HepG2 (cell line): Measurements from ENCODE around the gene PPP1R9B. TPM values are rescaled to one million over a fixed set of nuclear protein-coding genes. Genes with fewer than 3 reads are reported as not detected.

Experiments used
- ATAC-seq: fragments of 200-7000 bp; cut with Tn5 transposase; 3 replicates; pipeline ENCODE4 v1.9.1; 2020; ENCODE audit warnings: mild to moderate bottlenecking, moderate library complexity
- BruUV-seq: library from RNA; stranded (reverse); fragments of 400-500 nt; replicated peaks from 2 replicates; lab custom pipeline; 2021; lab: Mats Ljungman, UMichigan
- CTCF ChIA-PET: fragments of 300-600 bp; formaldehyde crosslinking; extraction: SDS; loops from one replicate; lab custom pipeline; 2021; ENCODE audit warnings: low total read pairs, inconsistent platforms, low intra/inter-chr PET ratio; lab: Yijun Ruan, JAX
- POLR2A ChIA-PET: fragments of 350-600 bp; sonication (Branson Sonifier 250); formaldehyde crosslinking; loops from one replicate; lab custom pipeline; 2020; ENCODE audit warnings: antibody characterized with exemption, inconsistent platforms; lab: Yijun Ruan, JAX
- DNase-seq: peaks from one replicate; pipeline ENCODE4 v3.0.0-alpha.2; 2015; ENCODE audit warnings: low spot score
- FAIRE-seq: peaks from 3 replicates; lab custom pipeline; 2011; peaks lifted over from hg19 to GRCh38; lab: Jason Lieb, UNC
- H2AFZ ChIP-seq: one replicate; pipeline ENCODE4 v1.6.1; 2011; ENCODE audit warnings: low read length, inconsistent platforms
- H3K27ac ChIP-seq: fragments of 300-600 bp; 3 replicates; pipeline ENCODE4 v1.8.0; 2011; ENCODE audit warnings: mixed run types, mild to moderate bottlenecking, mixed read lengths, low read length, inconsistent platforms; ENCODE audit not compliant: insufficient read depth; ENCODE audit errors: extremely low read length
- H3K27me3 ChIP-seq, 2 experiments: fragments of 200-600 bp in 1 of 2; 2 replicates in 1 of 2; 3 replicates in 1 of 2; pipeline versions ENCODE4 v1.6.0 to v1.8.0; 2011; ENCODE audit warnings: low read length in 2 of 2, mild to moderate bottlenecking in 2 of 2, moderate library complexity in 2 of 2, inconsistent platforms in 1 of 2; ENCODE audit not compliant: insufficient read depth in 2 of 2, control insufficient read depth in 1 of 2
- H3K36me3 ChIP-seq, 2 experiments: fragments of 200-600 bp in 1 of 2; replicated peaks in 1 of 2; 2 replicates in 1 of 2; 3 replicates in 1 of 2; pipeline versions ENCODE4 v1.5.1 to v1.8.0; 2011; ENCODE audit warnings: low read length in 2 of 2, inconsistent platforms in 1 of 2; ENCODE audit not compliant: insufficient read depth in 2 of 2, control insufficient read depth in 1 of 2
- H3K4me1 ChIP-seq: 2 replicates; pipeline ENCODE4 v1.5.1; 2012; ENCODE audit warnings: low read length, inconsistent platforms; ENCODE audit not compliant: insufficient read depth
- H3K4me2 ChIP-seq: 2 replicates; pipeline ENCODE4 v1.6.0; 2011; ENCODE audit warnings: low read depth, low read length, inconsistent platforms
- H3K4me3 ChIP-seq, 3 experiments: fragments of 200-600 bp in 1 of 3; sonication (generic), shearing (Covaris generic) in 1 of 3; replicated peaks in 1 of 3; 2 replicates each; pipeline ENCODE4 v1.5.1; 2011 to 2016; ENCODE audit warnings: low read length in 3 of 3, inconsistent platforms in 2 of 3, low read depth in 2 of 3, mild to moderate bottlenecking in 2 of 3, control low read depth in 1 of 3, mixed read lengths in 1 of 3; ENCODE audit not compliant: insufficient read depth in 1 of 3
- H3K79me2 ChIP-seq: one replicate; pipeline ENCODE4 v1.6.1; 2011; ENCODE audit warnings: low read length, inconsistent platforms; ENCODE audit not compliant: insufficient read depth
- H3K9ac ChIP-seq: 2 replicates; pipeline ENCODE4 v1.6.0; 2011; ENCODE audit warnings: mild to moderate bottlenecking, low read depth, low read length, inconsistent platforms; ENCODE audit not compliant: insufficient read depth
- H3K9me3 ChIP-seq: 2 replicates; pipeline ENCODE4 v1.5.1; 2012; ENCODE audit warnings: mild to moderate bottlenecking, low read length
- H4K20me1 ChIP-seq: 2 replicates; pipeline ENCODE4 v1.6.0; 2011; ENCODE audit warnings: inconsistent platforms, mild to moderate bottlenecking, low read length, moderate library complexity; ENCODE audit not compliant: insufficient read depth
- E2F5 ChIP-seq: sonication (generic); formaldehyde crosslinking; conservative IDR thresholded peaks from 2 replicates; pipeline ENCODE4 v1.4.0; 2020; ENCODE audit warnings: missing genetic modification reagents
- ERF ChIP-seq: IDR thresholded peaks from 2 replicates; pipeline ENCODE4 v1.6.1; 2018; ENCODE audit warnings: missing biosample characterization, missing genetic modification reagents
- ETV6 ChIP-seq: sonication (generic); formaldehyde crosslinking; conservative IDR thresholded peaks from 2 replicates; pipeline ENCODE4 v1.4.0; 2020; ENCODE audit warnings: missing genetic modification reagents
- HDAC6 ChIP-seq: fragments of 200-600 bp; sonication (generic); IDR thresholded peaks from 2 replicates; pipeline ENCODE4 v1.7.0; 2017; ENCODE audit warnings: mild to moderate bottlenecking, antibody characterized with exemption, low read length, low read depth
- HOXA9 ChIP-seq: sonication (generic); formaldehyde crosslinking; IDR thresholded peaks from 2 replicates; pipeline ENCODE4 v1.8.1; 2022; ENCODE audit warnings: missing genetic modification reagents, mild to moderate bottlenecking, moderate library complexity, borderline replicate concordance
- IRF9 ChIP-seq: sonication (generic); formaldehyde crosslinking; IDR thresholded peaks from 2 replicates; pipeline ENCODE4 v1.8.0; 2022; ENCODE audit warnings: missing genetic modification reagents, mild to moderate bottlenecking, borderline replicate concordance
- MLLT10 ChIP-seq: sonication (generic); formaldehyde crosslinking; IDR thresholded peaks from 2 replicates; pipeline ENCODE4 v1.4.0; 2020; ENCODE audit warnings: missing genetic modification reagents
- NFRKB ChIP-seq: fragments of 450-650 bp; IDR thresholded peaks from 2 replicates; pipeline ENCODE4 v1.6.1; 2017
- PBX3 ChIP-seq: sonication (generic); formaldehyde crosslinking; IDR thresholded peaks from 2 replicates; pipeline ENCODE4 v1.8.1; 2023; ENCODE audit warnings: missing genetic modification reagents, inconsistent platforms, borderline replicate concordance
- ZEB1 ChIP-seq: IDR thresholded peaks from 2 replicates; pipeline ENCODE4 v1.6.1; 2012; ENCODE audit warnings: mild to moderate bottlenecking, low read depth, inconsistent platforms; ENCODE audit not compliant: insufficient replicate concordance
- ZFP1 ChIP-seq: IDR thresholded peaks from 2 replicates; pipeline ENCODE4 v1.6.1; 2016
- ZKSCAN5 ChIP-seq: sonication (generic); formaldehyde crosslinking; IDR thresholded peaks from 2 replicates; pipeline ENCODE4 v1.5.1; 2020; ENCODE audit warnings: mild to moderate bottlenecking, missing genetic modification reagents
- ZNF280B ChIP-seq: sonication (generic); formaldehyde crosslinking; IDR thresholded peaks from 2 replicates; pipeline ENCODE4 v1.5.0; 2020; ENCODE audit warnings: missing genetic modification reagents, mild to moderate bottlenecking, borderline replicate concordance
- ZNF317 ChIP-seq: sonication (generic); formaldehyde crosslinking; IDR thresholded peaks from 2 replicates; pipeline ENCODE4 v1.5.0; 2020; ENCODE audit warnings: mild to moderate bottlenecking, missing genetic modification reagents
- ZNF460 ChIP-seq: sonication (generic); formaldehyde crosslinking; IDR thresholded peaks from 2 replicates; pipeline ENCODE4 v1.5.1; 2020; ENCODE audit warnings: missing genetic modification reagents, mild to moderate bottlenecking, borderline replicate concordance
- ZNF547 ChIP-seq: sonication (generic); formaldehyde crosslinking; IDR thresholded peaks from 2 replicates; pipeline ENCODE4 v1.5.1; 2020; ENCODE audit warnings: mild to moderate bottlenecking, missing genetic modification reagents
- ZNF558 ChIP-seq: sonication (generic); formaldehyde crosslinking; IDR thresholded peaks from 2 replicates; pipeline ENCODE4 v1.9.0; 2022; ENCODE audit warnings: mild to moderate bottlenecking, missing genetic modification reagents, borderline replicate concordance
- ZNF740 ChIP-seq: sonication (generic); formaldehyde crosslinking; IDR thresholded peaks from 2 replicates; pipeline ENCODE4 v1.4.0; 2020; ENCODE audit warnings: missing genetic modification reagents
- WGBS: methylation state at CpG from one replicate; pipeline ENCODE4 v1.1.6; 2017; ENCODE audit warnings: low lambda C conversion rate; 5-methylcytosine and 5-hydroxymethylcytosine counted together
- in situ Hi-C: cut with HindIII; loops from 2 replicates; pipeline ENCODE4 v1.10.0; 2017; ENCODE audit warnings: low pct_unique_long_range_greater_than_20kb; ENCODE audit not compliant: extremely low pct_ligation_motif_present
- intact Hi-C: fragments of 100-400 bp; cut with micrococcal nuclease; formaldehyde crosslinking; loops from one replicate; pipeline ENCODE4 v1.10.0; 2022; ENCODE audit not compliant: unreplicated experiment
- polyA plus RNA-seq, 8 experiments: library from polyadenylated mRNA; depleted of rRNA in 3 of 8; stranded (reverse) in 7 of 8; unstranded in 1 of 8; fragments of >200 nt; fragmentation: Illumina TruSeq in 4 of 8; extraction: Trizol in 4 of 8; gene quantifications; 2 replicates each; pipeline versions ENCODE4 v1.2.1 to v1.2.3, GENCODE V29; 2011 to 2016; ENCODE audit warnings: low read depth in 4 of 8, missing spikeins in 1 of 8, mixed read lengths in 1 of 8; ENCODE audit not compliant: insufficient read depth in 1 of 8
- total RNA-seq, 5 experiments: library from RNA; depleted of rRNA; stranded (reverse); fragments of >200 nt; fragmentation: Illumina TruSeq; extraction: Trizol; gene quantifications; 2 replicates each; pipeline ENCODE4 v1.2.3, GENCODE V29; 2016; ENCODE audit warnings: low read depth in 1 of 5
- TF ChIP-seq, protein P1 (sequence below): sonication (generic); IDR thresholded peaks from 2 replicates; pipeline ENCODE4 v1.6.1; 2016; ENCODE audit warnings: low read depth, borderline replicate concordance

The PPP1R9B gene
- total and polyA plus RNA-seq, 2 of the 13 experiments (the other 11 are each of a cell fraction or from before 2014, with no cell fraction given) = 9.4 to 15.8 TPM

DNA sequence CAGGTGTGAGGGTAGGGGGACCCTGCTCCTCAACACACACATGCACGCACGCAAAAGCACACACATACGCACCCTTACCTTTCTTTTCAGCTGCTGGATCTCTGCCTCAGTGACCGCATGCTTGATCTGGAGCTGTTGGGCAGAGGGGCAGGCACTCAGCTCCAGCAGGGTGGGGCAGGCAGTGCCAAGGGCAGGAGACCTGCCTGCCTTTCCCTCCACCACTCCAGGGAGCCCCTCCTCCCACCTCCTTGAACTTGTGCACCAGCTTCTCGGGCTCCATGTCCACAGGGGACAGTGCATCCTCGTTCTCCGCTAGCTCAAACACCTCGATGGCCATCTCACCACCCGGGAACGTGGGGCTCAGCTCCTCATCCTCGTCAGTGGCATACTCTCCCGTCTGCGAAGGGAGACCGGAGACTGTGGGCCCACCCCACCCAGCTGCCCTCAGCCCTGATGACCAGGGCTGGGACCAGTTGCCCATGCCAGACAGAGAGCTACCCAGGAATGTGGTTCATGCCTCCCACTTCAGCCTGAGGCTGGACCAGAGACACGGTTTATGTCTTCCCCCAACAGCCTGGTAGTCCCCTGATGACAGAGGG is 11.2 kb downstream of the PPP1R9B start:
- FAIRE-seq (no peak), ATAC-seq (no peak), DNase-seq (no peak)
- CTCF ChIA-PET = interaction anchor here (1.2 to 2.2 kb wide), 4 partner anchors 22 to 158 kb away, joined by 3 to 32 read pairs (median 4); no protein-coding TSS in a partner anchor
- H3K79me2 ChIP-seq = no peaks in the 10 kb centered on the region
- no peak overlapping the region for H3K4me2 ChIP-seq
- no peak overlapping the region for H3K27ac ChIP-seq
- intact Hi-C loops = no loop called here
- peaks cover 8% of the 10 kb centered on the region; the same call in 1 of the 2 replicates for H3K4me1 ChIP-seq
- H3K9ac ChIP-seq = no peak overlapping the region
- BruUV-seq = no TSS peak
- in situ Hi-C loops = no loop called here
- peaks cover 6% of the 10 kb centered on the region; the same call in 1 of the 2 replicates for H4K20me1 ChIP-seq
- POLR2A ChIA-PET = interaction anchor here (1.2 kb wide), 1 partner anchor 45 kb away, joined by 3 read pairs; no protein-coding TSS in a partner anchor
- H2AFZ ChIP-seq = no peak overlapping the region
- WGBS = 88% methylated on average over 15 of the region's 15 CpGs
- no peaks in the 10 kb centered on the region for H3K9me3 ChIP-seq
- H3K36me3 ChIP-seq = peaks cover 55 to 69% of the 10 kb centered on the region in 2 experiments
- H3K27me3 ChIP-seq = no peaks in the 10 kb centered on the region
- no peak overlapping the region for H3K4me3 ChIP-seq
- TF ChIP-seq ERF (CRISPR knock-in tag) (no peak), NFRKB (no peak), ZNF460 (CRISPR knock-in tag) (no peak), ZNF558 (no peak), ZNF547 (CRISPR knock-in tag) (0 out of 2 replicates have a peak, but pooled peaks have one; percentile 57), ZNF280B (CRISPR knock-in tag) (0 out of 2 replicates have a peak, but pooled peaks have one; percentile 29), ETV6 (CRISPR knock-in tag) (no peak), HOXA9 (CRISPR knock-in tag) (no peak), HDAC6 (no peak), MLLT10 (CRISPR knock-in tag) (no peak), PBX3 (CRISPR knock-in tag) (no peak), ZNF317 (CRISPR knock-in tag) (no peak), E2F5 (CRISPR knock-in tag) (0 out of 2 replicates have a peak, but pooled peaks have one; percentile 9), ZFP1 (CRISPR knock-in tag) (no peak), IRF9 (CRISPR knock-in tag) (0 out of 2 replicates have a peak, but pooled peaks have one; percentile 4), ZKSCAN5 (CRISPR knock-in tag) (no peak), ZNF740 (CRISPR knock-in tag) (no peak), ZEB1 (no peak)
- TF ChIP-seq, protein P1, sequence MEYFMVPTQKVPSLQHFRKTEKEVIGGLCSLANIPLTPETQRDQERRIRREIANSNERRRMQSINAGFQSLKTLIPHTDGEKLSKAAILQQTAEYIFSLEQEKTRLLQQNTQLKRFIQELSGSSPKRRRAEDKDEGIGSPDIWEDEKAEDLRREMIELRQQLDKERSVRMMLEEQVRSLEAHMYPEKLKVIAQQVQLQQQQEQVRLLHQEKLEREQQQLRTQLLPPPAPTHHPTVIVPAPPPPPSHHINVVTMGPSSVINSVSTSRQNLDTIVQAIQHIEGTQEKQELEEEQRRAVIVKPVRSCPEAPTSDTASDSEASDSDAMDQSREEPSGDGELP = no peak
